Neural progenitor cell (in vitro differentiated cells): ENCODE results near the gene GADD45G. TPM values are rescaled to one million over a fixed set of nuclear protein-coding genes. Genes with fewer than 3 reads are reported as not detected.

Source experiments
- DNase-seq: peaks from one replicate; pipeline ENCODE4 v3.0.0-alpha.2; 2016; ENCODE audit warnings: low spot score
- H2AFZ ChIP-seq: fragments of 200-600 bp; sonication (generic); replicated peaks from 2 replicates; pipeline ENCODE4 v1.6.1; 2016; ENCODE audit warnings: antibody characterized with exemption
- H3F3A ChIP-seq: fragments of 200-600 bp; sonication (generic); 2 replicates; pipeline ENCODE4 v1.6.1; 2016; ENCODE audit warnings: antibody characterized with exemption, low read depth
- H3K27ac ChIP-seq: fragments of 200-600 bp; sonication (generic); 2 replicates; pipeline ENCODE4 v1.5.1; 2016; ENCODE audit warnings: mild to moderate bottlenecking
- H3K27me3 ChIP-seq: fragments of 200-600 bp; sonication (generic); 2 replicates; pipeline ENCODE4 v1.6.1; 2016; ENCODE audit warnings: mild to moderate bottlenecking, moderate library complexity
- H3K36me3 ChIP-seq: fragments of 200-600 bp; sonication (generic); 2 replicates; pipeline ENCODE4 v1.5.1; 2016
- H3K4me1 ChIP-seq: fragments of 200-600 bp; sonication (generic); 2 replicates; pipeline ENCODE4 v1.6.1; 2016; ENCODE audit warnings: mixed run types
- H3K4me2 ChIP-seq: fragments of 200-600 bp; sonication (generic); 2 replicates; pipeline ENCODE4 v1.6.1; 2016
- H3K4me3 ChIP-seq: fragments of 200-600 bp; sonication (generic); 2 replicates; pipeline ENCODE4 v1.5.1; 2016
- H3K79me2 ChIP-seq: fragments of 200-600 bp; sonication (generic); 2 replicates; pipeline ENCODE4 v1.6.1; 2016; ENCODE audit warnings: low read depth
- H3K9ac ChIP-seq: fragments of 200-600 bp; sonication (generic); 2 replicates; pipeline ENCODE4 v1.6.1; 2016
- H3K9me3 ChIP-seq: fragments of 200-600 bp; sonication (generic); 2 replicates; pipeline ENCODE4 v1.5.1; 2016; ENCODE audit warnings: low read depth
- H4K20me1 ChIP-seq: fragments of 200-600 bp; sonication (generic); 2 replicates; pipeline ENCODE4 v1.6.1; 2016; ENCODE audit warnings: low read depth
- H3K27ac Mint-ChIP-seq: 3 replicates; pipeline ENCODE4 v1.8.0; 2021; ENCODE audit warnings: mixed read lengths
- H3K27me3 Mint-ChIP-seq: 2 replicates; pipeline ENCODE4 v1.8.0; 2022; ENCODE audit warnings: low read depth, mild to moderate bottlenecking, inconsistent platforms, moderate library complexity, mixed read lengths; ENCODE audit not compliant: insufficient read depth
- H3K36me3 Mint-ChIP-seq: 3 replicates; pipeline ENCODE4 v1.8.0; 2021; ENCODE audit warnings: mixed read lengths
- H3K4me1 Mint-ChIP-seq: 3 replicates; pipeline ENCODE4 v1.8.0; 2021; ENCODE audit warnings: mixed read lengths
- H3K4me3 Mint-ChIP-seq: 3 replicates; pipeline ENCODE4 v1.8.0; 2021; ENCODE audit warnings: mild to moderate bottlenecking, moderate library complexity, mixed read lengths
- H3K9me3 Mint-ChIP-seq: 3 replicates; pipeline ENCODE4 v1.8.0; 2020; ENCODE audit warnings: mixed read lengths
- EZH2 ChIP-seq: fragments of 200-600 bp; sonication (generic); IDR thresholded peaks from 2 replicates; pipeline ENCODE4 v1.6.1; 2017; ENCODE audit warnings: antibody characterized with exemption, mild to moderate bottlenecking, moderate library complexity
- EZH2phosphoT487 ChIP-seq: fragments of 200-600 bp; sonication (generic); IDR thresholded peaks from 2 replicates; pipeline ENCODE4 v1.6.1; 2017; ENCODE audit warnings: antibody characterized with exemption
- total RNA-seq: library from RNA; depleted of rRNA; stranded (reverse); fragments of >200 nt; gene quantifications from 2 replicates; pipeline ENCODE4 v1.2.3, GENCODE V29; 2015; ENCODE audit warnings: low replicate concordance
- TF ChIP-seq, protein P1 (sequence below): fragments of 200-600 bp; sonication (generic); IDR thresholded peaks from 2 replicates; pipeline ENCODE4 v1.5.1; 2017; ENCODE audit warnings: antibody characterized with exemption, mild to moderate bottlenecking

The GADD45G gene
- total RNA-seq, 1 donor from 2014 or later: not detected

DNA sequence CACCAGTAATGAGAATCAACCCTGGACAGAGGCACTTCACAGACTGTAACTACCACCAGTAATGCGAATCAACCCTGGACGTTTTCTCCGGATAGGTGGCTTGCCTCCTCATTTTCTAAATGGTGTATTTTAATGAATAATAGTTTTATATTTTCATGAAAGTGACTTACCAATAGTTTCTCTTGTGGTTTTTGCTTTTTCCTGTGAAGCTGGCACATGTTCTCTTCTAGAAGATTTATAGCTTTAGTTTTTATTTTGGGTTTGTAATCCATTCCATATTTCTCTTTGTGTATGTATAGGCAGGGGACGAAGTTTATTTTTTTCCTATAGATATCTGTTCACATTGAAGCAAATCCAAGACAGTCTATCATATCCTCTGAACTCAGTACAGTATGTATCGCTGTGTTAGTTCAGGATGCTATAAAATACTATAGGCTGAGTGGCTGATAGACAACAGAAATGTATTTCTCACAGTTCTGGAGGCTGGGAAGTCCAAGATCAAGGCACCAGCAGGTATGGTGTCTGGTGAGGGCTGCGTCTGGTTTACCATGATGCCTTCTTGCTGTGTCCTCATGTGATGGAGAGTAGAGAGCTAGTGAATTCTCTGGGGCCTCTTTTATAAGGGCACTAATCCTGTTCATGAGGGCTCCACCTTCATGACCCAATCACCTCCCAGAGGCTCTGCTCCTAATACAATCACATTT is 46.5 kb upstream of the GADD45G start:
- no peaks in the 10 kb centered on the region for H3K36me3 ChIP-seq
- H3K27ac ChIP-seq: no peak overlapping the region
- no peaks in the 10 kb centered on the region for H3K27me3 ChIP-seq
- H3K79me2 ChIP-seq: no peaks in the 10 kb centered on the region
- no peaks in the 10 kb centered on the region for H4K20me1 ChIP-seq
- DNase-seq: no peak
- Mint-ChIP-seq H3K36me3 (no peaks in the 10 kb centered on the region), H3K4me1 (peaks cover 12% of the 10 kb centered on the region), H3K4me3 (no peak overlapping the region), H3K27ac (no peak overlapping the region), H3K27me3 (peaks cover 14% of the 10 kb centered on the region), H3K9me3 (no peaks in the 10 kb centered on the region)
- no peaks in the 10 kb centered on the region for H3F3A ChIP-seq
- no peak for TF ChIP-seq EZH2phosphoT487
- TF ChIP-seq, protein P1, sequence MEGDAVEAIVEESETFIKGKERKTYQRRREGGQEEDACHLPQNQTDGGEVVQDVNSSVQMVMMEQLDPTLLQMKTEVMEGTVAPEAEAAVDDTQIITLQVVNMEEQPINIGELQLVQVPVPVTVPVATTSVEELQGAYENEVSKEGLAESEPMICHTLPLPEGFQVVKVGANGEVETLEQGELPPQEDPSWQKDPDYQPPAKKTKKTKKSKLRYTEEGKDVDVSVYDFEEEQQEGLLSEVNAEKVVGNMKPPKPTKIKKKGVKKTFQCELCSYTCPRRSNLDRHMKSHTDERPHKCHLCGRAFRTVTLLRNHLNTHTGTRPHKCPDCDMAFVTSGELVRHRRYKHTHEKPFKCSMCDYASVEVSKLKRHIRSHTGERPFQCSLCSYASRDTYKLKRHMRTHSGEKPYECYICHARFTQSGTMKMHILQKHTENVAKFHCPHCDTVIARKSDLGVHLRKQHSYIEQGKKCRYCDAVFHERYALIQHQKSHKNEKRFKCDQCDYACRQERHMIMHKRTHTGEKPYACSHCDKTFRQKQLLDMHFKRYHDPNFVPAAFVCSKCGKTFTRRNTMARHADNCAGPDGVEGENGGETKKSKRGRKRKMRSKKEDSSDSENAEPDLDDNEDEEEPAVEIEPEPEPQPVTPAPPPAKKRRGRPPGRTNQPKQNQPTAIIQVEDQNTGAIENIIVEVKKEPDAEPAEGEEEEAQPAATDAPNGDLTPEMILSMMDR: no peak
- H3K9me3 ChIP-seq: no peaks in the 10 kb centered on the region
- no peak overlapping the region for H3K4me2 ChIP-seq
- no peak overlapping the region for H3K9ac ChIP-seq
- H3K4me3 ChIP-seq: no peak overlapping the region
- H3K4me1 ChIP-seq: no peaks in the 10 kb centered on the region
- H2AFZ ChIP-seq: no peak overlapping the region

DNA sequence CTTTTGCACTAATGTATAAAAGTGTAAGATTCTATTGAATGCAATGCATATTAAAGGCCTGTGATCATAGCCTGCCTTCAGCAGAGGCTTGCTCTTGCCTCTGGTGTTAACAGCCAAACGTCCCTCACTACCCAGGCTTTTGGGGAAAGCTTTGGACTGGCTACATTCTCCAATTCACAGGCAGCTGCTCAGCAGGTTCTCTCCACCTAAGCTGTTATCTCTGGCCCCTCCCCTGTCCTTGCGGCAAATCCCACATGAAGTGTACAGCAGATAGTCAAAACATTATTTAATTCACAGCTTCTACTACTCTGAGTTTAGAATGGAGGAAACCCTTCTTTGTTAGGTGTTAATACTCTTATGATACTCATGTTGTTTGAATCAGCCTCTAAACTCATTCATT is 45.9 kb upstream of the GADD45G start:
- Mint-ChIP-seq H3K27ac (no peak overlapping the region), H3K36me3 (no peaks in the 10 kb centered on the region), H3K27me3 (peaks cover 12% of the 10 kb centered on the region), H3K4me1 (peaks cover 18% of the 10 kb centered on the region), H3K9me3 (no peaks in the 10 kb centered on the region), H3K4me3 (no peak overlapping the region)
- TF ChIP-seq, protein P1: no peak
- TF ChIP-seq EZH2phosphoT487: no peak
- no peak for TF ChIP-seq EZH2
- no peak overlapping the region for H3K27ac ChIP-seq
- no peaks in the 10 kb centered on the region for H3K4me1 ChIP-seq
- no peak overlapping the region for H3K4me2 ChIP-seq
- H3K79me2 ChIP-seq: no peaks in the 10 kb centered on the region
- no peaks in the 10 kb centered on the region for H3F3A ChIP-seq
- H3K4me3 ChIP-seq: no peak overlapping the region
- no peak overlapping the region for H3K9ac ChIP-seq
- H2AFZ ChIP-seq: no peak overlapping the region
- H3K36me3 ChIP-seq: no peaks in the 10 kb centered on the region
- H3K27me3 ChIP-seq: no peaks in the 10 kb centered on the region
- no peak for DNase-seq
- no peaks in the 10 kb centered on the region for H4K20me1 ChIP-seq
- H3K9me3 ChIP-seq: no peaks in the 10 kb centered on the region

DNA sequence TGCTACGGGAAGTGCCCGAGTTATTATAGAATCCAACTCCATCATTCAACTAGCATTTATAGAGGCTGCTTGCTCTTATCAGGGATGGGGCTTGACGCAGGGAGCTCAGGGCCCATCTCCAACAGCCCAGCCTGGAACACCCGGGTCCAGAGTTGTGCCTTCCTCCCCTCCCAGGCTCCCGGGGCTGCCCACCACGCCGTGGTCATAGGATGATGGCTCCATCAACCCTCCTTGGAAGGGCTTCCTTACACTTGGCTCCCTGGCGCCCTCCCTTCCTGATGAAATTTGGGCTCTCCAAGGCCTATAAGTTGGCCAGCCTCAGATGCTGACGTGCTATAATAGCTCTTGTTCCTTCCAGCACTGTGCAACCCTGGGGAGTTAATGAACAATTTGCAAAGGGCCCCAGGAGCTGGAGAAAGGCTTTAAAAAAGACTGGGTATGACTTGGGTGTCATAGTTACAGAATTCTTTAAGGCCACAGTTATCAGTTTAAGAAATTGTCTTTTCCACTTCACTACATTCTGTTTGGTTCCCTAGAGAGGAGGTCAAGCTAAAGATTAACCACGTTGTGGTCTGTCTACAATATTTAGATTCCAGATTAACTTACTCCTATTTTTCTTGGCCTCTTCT is 42.5 kb upstream of the GADD45G start:
- no peaks in the 10 kb centered on the region for H3K36me3 ChIP-seq
- Mint-ChIP-seq H3K4me3 (no peak overlapping the region), H3K27ac (no peak overlapping the region), H3K27me3 (peaks cover 17% of the 10 kb centered on the region), H3K36me3 (no peaks in the 10 kb centered on the region), H3K4me1 (peaks cover 13% of the 10 kb centered on the region), H3K9me3 (no peaks in the 10 kb centered on the region)
- DNase-seq: no peak
- H3K27ac ChIP-seq: no peak overlapping the region
- no peaks in the 10 kb centered on the region for H3F3A ChIP-seq
- H3K4me3 ChIP-seq: no peak overlapping the region
- H3K27me3 ChIP-seq: no peaks in the 10 kb centered on the region
- H4K20me1 ChIP-seq: no peaks in the 10 kb centered on the region
- no peaks in the 10 kb centered on the region for H3K79me2 ChIP-seq
- H3K9me3 ChIP-seq: no peaks in the 10 kb centered on the region
- no peak overlapping the region for H3K4me2 ChIP-seq
- H2AFZ ChIP-seq: no peak overlapping the region
- no peak overlapping the region for H3K9ac ChIP-seq
- TF ChIP-seq EZH2phosphoT487 (no peak), EZH2 (no peak)
- TF ChIP-seq, protein P1: no peak
- no peaks in the 10 kb centered on the region for H3K4me1 ChIP-seq
